UCSD-AML1 (cell line): ENCODE data around the gene ARPC5L.
A peak's percentile ranks its signal among the peaks of the same experiment; 100 is the strongest.
"Not testable (repeated sequence)": the region's sequence is repeated elsewhere in the genome, so short reads cannot be mapped to it uniquely, and the experiment has no call there.

Source experiments
- DNase-seq: peaks from one replicate; lab custom pipeline; 2025; ENCODE audit not compliant: unreplicated experiment; lab: John Stamatoyannopoulos, UW

ARPC5L gene

DNA sequence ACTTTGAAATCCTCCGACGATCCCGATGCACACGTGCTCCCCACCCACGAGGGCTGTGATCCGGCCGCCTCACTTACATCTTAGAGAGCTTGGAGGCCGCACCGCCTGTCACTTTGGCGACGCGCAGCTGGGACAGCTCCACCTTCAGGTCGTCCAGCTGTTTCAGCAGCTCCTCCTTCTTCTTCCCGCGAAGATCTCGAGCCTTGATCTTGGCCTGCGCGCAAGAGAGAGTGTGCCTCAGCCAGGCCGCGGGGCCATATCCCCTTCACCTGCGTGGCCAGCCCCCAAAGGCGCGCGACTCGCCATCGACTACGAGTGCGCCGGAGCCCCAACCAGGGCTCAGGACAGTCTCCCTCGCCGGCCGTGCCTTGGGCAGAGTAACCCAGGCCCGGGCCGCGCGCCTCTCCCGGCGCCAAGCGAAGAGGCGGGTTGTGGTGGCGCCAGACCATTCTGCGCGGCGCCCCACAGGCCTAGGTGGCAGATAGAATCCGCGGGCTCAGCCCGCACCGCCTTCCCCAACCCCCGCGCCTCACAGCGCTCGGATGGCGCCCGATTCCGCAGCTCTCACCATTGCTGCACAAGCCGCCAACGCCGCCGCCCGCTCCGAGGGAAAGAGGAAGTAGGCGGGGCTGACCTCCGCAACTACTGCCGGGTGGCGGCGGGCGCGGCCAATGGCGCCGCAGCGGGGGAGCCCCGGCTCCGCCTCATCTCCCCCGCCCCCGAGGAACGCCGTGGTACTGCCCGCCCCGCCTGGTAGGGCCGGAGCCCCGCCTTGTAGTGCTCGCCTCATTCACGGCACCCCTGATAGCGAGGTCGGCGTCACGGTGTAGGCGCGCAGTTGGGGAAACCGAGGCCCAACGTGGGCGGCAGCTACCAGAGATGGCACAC lies at the start of gene ARPC5L, which contains the start of gene RPL35:
TSS of gene ARPC5L (plus strand) at position 789 of the 888 bp plus-strand sequence. CDS start 7,161 bp downstream, outside the sequence.
TSS of gene RPL35 (minus strand) at position 616 of the 888 bp plus-strand sequence. CDS start at position 571, 45 bp downstream.
- DNase-seq: peak; percentile 96

DNA sequence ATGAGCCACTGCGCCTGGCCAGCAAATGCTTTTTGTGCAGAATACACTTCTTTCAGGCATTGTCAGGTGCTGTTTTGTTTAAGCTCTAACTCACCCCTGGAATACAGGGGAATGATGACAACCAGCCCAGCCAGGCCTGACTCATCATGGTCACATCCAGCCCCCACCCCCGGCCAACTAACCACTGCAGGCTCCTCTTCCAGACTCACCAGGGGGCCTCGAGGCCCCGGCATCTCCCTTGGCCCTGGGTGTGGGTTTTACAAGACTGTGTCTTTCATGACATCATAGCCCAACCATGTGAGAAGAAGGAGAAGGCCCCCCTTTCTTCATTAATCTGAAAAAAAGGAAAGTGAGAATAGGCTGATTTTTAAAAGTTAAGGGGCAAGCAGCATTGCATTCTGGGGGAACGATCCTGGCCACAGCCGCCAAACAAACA lies 49.5 kb upstream of the ARPC5L start:
- no peak for DNase-seq

DNA sequence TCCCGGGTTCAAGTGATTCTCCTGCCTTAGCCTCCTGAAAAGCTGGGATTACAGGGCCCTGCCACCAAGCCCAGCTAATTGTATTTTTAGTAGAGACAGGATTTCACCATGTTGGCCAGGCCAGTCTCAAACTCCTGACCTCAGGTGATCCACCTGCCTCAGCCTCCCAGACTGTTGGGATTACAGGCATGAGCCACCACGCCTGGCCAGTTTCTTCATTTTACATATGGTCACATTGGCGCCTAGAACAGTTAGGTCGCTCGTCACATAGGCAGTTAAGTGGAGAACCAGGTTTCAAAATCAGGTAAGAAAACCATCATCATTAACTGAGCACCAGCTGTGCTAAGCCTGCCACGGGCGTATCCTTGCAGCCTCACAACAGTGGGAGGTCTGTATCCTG lies 48.9 kb upstream of the ARPC5L start:
- DNase-seq: no peak

DNA sequence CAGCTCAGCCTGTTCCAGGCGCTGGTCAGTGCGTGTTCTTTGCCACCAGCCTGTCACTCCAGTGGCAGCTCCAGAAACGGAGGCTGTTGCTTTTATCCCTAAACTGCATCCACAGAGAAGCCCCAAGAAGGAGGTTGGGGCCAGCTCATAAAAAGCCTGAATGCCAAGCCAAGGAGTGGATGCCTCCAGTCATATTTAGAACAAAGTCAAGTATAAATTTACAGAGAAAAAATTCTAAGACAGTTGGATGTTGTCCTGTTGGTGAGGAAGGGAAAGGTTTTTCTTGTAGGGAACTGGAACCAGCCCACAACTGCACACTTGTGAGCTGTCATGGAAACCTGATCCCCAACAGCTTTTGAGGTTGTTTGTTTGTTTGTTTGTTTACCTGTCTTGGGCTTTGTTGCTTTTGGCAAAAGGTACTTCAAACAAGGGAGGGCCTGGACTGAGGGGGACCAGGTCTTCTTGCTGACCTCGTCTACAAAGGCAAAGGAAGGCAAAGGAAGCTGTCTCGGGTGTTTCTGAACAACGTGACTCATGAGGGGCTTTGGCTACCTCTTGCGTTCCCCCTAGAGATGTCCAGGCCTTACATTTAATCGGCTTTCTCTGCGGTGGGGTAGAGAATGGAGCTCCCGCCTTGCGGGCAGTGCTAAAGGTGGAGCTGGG lies 48.3 kb upstream of the ARPC5L start:
- no peak for DNase-seq

DNA sequence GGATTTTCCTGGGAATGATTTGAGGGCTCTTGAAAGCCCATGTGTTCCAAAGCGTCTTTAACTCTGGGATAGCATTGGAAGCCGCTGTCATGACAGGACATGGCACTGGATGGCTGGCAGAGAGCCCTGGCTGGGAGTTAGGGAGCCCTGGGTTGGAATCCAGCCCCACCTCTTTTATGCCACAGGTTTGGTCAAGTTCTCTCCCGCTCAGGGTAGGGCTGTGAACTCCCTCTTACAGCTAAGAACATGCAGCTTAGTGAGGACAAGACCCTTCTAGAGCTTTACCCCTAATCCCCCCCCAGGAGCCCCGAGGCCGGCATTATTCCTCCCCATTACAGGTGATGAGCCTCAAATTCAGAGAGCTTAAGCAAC lies 47.8 kb upstream of the ARPC5L start:
- no peak for DNase-seq

DNA sequence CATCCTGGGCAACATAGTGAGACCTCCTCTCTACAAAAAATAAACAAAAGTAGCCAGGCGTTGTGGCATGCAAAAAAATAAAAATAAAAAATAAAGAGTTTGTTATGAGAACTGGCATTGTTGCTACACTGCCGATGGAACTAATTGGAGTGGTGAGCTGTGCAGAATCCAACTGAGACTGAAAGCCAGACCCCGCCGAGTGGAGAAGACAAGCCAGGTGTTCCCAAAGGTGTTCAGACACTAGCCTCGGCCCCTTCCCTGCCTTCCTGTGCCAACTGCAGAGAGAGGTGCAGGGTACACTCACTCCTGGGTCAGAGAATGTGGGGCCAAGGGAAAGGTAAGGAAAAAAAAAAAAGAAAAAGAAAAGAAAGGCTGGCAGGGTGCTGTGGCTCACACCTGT lies 46.3 kb upstream of the ARPC5L start:
- no peak for DNase-seq

DNA sequence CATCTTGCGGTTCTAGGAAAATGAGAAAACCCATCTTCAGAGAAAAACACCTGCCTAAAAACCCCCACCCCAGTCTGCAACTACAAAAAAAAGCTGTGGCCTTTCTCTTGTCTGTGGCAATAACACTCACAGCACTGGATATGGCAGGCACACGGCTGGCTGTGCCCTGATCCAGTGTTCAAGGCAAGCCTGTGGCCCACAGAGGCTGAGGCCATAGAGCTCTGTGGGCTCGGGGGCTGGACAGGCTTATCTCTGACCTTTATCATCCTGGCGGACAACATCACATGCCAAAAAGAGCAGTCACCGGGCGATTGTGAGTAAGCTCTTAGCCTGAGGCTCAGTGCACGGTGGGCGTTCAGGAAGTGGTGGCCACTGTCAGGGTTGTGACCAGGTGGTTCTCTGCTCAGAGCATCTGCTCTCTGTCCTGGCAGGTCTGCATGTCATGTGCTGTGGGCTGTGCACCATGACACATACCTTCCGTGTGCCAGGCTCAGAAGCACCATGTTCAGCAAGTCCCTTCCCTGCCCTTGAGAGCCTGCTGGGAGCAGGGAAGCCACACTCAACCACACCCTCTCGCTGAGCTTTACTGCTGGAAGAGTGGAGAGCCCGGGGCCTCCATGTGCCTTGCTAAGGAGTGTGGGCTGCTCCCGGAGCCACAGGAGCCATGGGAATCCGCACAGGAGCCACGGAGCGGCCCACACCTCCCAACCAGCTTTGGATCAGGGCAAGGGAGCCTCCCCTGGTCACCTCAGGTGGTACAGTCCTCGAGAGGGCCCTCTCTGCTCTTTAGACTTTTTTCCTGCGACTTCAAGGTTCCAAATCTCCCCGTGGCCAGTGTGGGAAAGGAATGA lies 43.3 kb upstream of the ARPC5L start:
- DNase-seq: no peak

DNA sequence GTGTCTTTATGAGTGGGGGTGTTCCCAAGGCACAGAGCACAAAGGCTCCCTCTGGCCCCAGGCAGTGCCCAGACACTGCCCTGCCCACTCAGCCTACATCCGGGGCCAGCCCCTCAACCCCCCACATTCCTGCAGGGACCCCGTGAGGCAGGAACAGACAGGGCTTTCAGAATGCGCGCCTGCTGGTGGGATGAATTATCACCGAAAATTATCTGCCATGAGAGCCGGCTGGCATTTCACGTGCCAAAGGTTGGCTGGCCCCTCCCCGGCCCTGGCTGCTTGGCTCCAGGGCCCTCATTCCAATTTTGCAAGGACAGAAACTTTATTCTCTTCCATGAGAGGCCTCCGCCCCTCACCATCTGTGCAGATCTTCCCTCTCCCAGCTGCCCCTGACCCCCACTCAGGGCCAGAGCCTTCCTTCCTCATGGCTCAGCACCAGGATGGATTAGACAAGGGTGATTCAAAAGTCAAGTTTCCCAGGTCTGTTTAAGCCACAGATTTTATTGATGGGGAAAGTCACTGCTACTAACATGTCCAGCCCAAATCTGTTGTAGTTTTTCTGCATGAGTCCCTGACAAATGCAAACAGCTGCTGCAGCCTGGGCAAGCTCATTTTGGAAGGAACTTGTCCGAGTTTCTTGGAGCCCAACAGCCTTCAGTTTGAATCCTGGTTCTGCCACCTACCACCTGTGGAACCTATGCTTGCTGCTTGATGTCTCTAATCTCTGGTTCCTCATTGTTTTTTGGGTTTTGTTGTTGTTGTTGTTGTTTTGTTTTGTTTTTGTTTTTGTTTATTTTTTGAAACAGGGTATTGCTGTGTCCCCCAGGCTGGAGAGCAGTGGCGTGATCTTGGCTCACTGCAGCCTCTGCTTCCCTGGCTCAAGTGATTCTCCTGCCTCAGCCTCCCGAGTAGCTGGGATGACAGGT lies 41.0 kb upstream of the ARPC5L start:
- DNase-seq: no peak

DNA sequence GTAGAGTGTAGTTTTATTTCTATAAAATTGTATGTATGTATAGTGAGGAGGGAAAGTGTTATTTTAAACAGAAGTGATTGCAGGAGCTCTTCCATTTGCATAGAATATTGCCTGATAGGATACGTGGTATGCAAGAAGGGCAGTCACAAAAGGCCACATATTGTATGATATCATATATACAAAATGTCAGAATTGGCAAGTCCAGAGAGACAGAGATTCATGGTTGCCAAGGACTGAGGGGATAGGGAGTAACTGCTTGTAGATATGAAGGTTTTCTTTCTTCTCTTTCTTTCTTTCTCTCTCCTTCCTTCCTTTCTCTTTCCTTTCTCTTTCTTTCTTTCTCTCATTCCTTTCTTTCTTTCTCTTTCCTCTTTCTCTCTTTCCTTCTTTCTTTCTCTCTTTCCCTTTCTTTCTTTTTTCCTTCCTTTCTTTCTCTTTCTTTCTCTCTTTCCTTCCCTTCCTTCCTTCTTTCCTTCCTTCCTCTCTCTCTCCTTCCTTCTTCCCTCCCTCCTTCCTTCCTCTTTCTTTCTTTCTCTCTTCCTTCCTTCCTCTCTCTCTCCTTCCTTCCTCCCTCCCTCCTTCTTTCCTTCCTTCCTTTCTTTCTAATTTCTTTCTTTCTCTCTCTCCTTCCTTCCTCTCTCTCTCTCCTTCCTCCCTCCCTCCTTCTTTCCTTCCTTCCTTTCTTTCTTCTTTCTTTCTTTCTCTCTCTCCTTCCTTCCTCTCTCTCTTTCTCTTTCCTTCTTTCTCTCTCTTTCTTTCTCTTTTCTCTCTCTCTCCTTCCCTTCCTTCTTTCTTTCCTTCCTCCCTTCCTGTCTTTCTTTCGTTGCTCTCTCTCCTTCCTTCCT lies 33.2 kb upstream of the ARPC5L start:
- DNase-seq: no peak

DNA sequence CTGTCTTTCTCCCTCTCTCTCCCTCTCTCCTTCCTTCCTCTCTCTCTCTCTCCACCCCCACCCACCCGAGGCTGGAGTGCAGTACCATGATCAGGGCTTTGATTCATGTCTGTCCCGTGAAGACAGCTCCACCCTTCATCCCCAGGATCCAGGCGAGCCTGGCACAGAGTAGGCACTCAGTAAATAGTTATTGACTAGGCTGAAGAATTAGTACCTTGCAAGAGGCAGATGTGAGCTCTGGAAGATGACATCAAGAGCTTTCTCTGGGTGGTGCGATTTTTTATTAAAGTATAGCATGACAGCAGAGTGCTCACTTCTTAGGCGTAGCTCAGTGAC lies 32.6 kb upstream of the ARPC5L start:
- DNase-seq: no peak

DNA sequence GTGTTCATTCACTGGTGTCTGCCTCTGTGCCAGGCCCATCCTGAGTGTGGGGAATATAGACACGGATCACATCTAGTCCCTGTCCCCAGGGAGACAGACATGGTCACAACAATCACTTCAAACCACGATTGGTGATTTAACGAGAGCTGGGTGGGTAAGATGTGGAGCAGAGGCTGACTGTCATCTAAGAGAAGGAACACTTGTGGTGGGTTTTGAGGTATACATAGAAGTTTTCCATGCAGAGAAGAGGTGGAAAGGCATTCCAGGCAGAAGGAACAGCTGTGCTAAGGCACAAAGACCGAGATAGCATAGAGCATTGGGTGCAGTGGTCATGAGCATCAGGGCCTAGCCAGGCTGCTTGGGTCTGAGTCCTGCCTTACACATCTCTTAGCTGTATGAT lies 31.3 kb upstream of the ARPC5L start:
- DNase-seq: no peak

DNA sequence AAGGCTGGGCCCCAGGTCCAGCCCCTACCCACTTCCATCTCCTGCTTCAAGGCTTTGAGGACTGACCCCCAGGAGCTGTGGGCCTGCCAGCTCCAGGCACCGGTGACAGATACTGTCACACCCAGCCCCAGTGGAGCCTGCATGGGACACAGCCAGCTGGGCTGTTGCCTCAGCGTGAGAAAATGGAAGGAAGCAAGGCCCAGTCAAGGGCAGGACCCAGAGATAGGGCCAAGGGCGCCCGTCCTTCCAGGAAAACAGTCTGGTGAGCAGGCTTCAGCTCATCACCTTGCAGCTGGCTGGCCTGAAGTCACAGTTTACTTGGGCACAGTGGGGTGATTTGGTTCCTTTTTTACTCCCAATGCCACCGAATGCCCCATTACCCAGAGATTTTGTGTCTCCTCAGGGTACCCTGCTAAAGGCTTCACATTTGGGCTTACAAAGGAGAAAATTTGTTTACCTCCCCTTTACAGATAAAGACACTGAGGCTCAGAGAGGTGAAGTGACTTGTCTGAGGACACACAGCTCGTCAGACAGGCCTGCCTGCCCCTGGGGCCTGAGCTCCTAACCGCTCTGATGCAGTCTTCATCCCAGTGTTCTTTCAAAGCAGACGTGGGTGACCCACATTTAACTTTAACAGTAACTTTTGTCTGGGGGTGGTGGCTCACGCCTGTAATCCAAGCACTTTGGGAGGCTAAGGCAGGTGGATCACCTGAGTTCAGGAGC lies 30.1 kb upstream of the ARPC5L start:
- DNase-seq: no peak

DNA sequence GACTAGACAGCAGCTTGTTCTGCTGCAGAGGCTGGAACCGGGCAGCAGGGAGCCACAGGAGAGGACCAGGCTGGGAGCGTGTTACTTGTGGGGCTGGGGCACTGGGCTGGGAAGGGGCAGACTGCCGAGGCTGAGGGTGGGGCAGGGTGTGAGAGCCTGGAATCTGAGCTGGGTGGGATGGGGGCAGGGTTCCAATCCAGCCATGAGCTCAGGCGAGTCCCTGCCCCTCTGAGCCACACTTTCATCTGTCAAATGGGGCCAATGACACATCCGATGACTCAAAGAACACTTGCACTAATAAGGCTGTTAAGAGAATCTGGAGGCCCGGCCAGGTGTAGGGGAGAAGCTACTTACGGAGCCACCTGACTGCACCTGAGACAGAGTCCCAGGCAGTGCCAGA lies 27.3 kb upstream of the ARPC5L start:
- no peak for DNase-seq

DNA sequence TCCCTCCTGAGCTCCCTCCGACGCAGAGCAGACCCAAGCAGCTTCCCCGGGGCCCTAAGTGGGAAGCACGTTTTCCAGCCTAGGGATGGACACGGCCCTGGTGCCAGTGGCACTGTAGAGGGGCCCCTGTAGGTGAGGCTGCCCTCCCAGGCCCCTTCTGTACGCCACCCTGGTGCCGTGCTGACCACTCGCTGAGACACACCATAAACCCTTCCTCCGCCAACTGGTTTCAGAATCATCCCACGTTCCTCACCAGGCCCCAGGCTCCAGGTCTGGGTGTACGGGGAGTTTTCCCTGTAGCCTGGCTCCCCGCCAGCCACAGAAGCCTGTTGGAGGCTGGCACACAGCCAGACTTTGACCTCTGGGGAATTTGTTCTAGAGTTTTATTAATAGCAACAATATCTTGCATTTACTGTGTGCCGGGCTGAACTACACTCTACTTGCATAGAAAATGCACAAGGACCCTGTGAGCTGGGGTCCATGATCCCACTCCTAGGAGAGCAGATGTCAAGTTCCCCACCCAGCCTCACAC lies 26.8 kb upstream of the ARPC5L start:
- peak; percentile 49 for DNase-seq

DNA sequence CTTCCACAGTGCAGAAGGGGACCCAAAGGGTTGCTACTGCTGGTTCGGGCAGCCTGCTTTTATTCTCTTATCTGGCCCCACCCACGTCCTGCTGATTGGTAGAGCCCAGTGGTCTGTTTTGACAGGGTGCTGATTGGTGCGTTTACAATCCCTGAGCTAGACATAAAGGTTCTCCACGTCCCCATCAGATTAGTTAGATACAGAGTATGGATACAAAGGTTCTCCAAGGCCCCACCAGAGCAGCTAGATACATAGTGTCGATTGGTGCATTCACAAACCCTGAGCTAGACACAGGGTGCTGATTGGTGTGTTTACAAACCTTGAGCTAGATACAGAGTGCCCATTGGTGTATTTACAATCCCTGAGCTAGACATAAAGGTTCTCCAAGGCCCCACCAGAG lies 23.8 kb upstream of the ARPC5L start:
- DNase-seq: not testable (repeated sequence)

DNA sequence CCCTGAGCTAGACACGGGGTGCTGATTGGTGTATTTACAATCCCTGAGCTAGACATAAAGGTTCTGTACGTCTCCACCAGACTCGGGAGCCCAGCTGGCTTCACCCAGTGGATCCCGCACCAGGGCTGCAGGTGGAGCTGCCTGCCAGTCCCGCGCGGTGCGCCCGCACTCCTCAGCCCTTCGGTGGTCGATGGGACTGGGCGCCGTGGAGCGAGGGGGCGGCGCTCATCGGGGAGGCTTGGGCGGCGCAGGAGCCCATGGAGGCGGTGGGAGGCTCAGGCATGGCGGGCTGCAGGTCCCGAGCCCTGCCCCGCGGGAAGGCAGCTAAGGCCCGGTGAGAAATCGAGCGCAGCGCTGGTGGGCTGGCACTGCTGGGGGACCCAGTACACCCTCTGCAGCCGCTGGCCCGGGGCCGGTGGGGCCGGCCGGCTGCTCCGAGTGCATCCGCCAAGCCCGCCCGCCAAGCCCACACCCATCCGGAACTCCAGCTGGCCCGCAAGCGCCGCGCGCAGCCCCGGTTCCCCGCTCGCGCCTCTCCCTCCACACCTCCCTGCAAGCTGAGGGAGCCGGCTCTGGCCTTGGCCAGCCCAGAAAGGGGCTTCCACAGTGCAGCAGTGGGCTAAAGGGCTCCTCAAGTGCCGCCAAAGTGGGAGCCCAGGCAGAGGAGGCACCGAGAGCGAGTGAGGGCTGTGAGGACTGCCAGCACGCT lies 23.2 kb upstream of the ARPC5L start:
- not testable (repeated sequence) for DNase-seq

DNA sequence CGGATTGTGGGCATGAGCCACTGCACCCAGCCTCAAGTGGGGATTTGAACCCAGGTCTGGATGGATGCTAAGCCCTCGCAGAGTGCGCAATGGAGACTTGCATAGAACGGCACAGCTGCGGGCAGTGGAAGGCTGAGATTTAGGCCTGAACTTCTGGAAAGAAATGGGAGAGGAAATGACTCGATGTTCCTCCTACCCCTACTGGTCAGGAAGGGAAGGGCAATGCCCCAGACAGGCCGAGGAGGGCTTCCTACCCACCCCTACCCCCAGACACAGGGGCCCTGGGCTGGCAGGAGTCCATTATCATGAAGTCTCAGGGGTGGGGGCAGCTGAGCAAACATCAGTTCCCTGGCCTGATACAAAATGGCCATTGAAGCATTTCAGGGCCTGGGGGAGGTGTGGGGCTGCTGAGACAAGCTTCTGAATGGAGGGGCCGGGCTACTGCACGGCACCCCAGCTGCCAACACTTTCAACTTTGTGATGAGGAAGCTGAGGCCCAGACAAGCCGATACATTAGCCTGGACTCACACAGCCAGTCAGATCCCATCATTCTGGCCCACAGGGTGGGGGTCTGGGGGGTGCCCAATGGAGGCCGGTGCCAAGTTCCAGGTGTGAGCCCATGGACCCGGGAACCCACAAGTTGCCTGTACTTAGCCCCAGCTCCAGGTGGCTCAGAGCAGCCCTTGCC lies 22.2 kb upstream of the ARPC5L start:
- no peak for DNase-seq
